Loucy (cell line): ENCODE results near the gene PTPRN2.

ENCODE experiments used
- EZH2phosphoT487 ChIP-seq: fragments of 200-600 bp; IDR thresholded peaks from 2 replicates; pipeline ENCODE4 v1.6.1; 2018; ENCODE audit warnings: antibody characterized with exemption, mild to moderate bottlenecking, moderate library complexity, borderline replicate concordance
- TF ChIP-seq, protein P1 (sequence below): fragments of 200-600 bp; sonication (generic); conservative IDR thresholded peaks from 2 replicates; pipeline ENCODE4 v1.5.1; 2014; ENCODE audit warnings: mild to moderate bottlenecking, antibody characterized with exemption, low read length

DNA sequence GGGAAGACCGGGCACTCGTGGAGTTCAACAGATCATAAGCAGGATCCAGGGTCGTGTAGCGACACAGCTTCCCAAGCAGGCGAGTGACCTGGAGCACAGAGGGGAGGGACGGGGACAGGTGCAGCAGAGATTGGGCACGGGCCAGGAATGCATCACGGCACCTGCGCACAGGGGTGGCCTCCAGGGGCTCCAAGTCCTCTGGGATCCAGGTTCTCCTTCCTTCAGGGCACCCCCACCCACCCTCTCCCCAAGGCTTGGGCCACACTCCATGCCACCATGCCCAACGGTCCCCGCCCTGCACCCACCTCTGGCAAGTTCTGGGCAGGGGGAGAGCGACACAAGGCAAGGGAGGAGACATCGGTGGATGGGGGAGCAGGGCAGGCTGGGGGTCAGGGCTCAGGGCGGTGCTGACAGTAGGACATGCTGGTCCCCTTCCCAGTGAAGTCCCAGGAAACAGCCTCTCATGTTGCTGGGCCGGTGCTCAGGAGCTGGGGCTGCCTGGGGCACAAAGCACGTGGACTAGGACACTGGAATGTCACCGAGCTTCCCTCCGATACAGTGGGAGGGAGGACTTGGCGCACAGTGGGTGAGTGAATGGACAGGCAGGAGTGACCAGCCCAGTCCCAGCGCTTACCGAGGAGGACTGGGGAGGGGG lies 597.3 kb downstream of the PTPRN2 start:
- TF ChIP-seq, protein P1, sequence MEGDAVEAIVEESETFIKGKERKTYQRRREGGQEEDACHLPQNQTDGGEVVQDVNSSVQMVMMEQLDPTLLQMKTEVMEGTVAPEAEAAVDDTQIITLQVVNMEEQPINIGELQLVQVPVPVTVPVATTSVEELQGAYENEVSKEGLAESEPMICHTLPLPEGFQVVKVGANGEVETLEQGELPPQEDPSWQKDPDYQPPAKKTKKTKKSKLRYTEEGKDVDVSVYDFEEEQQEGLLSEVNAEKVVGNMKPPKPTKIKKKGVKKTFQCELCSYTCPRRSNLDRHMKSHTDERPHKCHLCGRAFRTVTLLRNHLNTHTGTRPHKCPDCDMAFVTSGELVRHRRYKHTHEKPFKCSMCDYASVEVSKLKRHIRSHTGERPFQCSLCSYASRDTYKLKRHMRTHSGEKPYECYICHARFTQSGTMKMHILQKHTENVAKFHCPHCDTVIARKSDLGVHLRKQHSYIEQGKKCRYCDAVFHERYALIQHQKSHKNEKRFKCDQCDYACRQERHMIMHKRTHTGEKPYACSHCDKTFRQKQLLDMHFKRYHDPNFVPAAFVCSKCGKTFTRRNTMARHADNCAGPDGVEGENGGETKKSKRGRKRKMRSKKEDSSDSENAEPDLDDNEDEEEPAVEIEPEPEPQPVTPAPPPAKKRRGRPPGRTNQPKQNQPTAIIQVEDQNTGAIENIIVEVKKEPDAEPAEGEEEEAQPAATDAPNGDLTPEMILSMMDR, result no peak
- no peak for TF ChIP-seq EZH2phosphoT487
